ENCODE data around the gene CAVIN1.
"Not testable (repeated sequence)": the region's sequence is repeated elsewhere in the genome, so short reads cannot be mapped to it uniquely, and the experiment has no call there.

The CAVIN1 gene

DNA sequence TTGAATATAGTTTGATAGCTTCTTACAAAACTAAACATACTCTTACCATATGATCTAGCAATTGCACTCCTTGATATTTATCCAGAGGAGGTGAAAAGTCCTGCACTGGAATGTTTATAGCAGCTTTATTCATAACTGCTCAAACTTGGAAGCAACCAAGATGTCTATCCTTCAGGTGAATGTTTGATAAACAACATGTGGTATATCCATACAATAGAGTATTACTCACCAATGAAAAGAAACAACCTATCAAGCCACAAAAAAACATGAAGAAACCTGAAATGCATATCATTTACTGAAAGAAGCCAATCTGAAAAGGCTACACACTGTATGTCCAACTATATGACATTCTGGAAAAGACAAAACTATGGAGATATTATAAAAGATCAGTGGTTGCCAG, 50.9 kb downstream of the CAVIN1 start:
- no peak for DNase-seq

- DNase-seq: not testable (repeated sequence)
These were observed 54.1 kb downstream of the CAVIN1 start for GRCh38 chr17:42368797-42369561.

GRCh38 chr17:42368310-42368709, 54.7 kb downstream of the CAVIN1 start:
- DNase-seq: not testable (repeated sequence)

DNA sequence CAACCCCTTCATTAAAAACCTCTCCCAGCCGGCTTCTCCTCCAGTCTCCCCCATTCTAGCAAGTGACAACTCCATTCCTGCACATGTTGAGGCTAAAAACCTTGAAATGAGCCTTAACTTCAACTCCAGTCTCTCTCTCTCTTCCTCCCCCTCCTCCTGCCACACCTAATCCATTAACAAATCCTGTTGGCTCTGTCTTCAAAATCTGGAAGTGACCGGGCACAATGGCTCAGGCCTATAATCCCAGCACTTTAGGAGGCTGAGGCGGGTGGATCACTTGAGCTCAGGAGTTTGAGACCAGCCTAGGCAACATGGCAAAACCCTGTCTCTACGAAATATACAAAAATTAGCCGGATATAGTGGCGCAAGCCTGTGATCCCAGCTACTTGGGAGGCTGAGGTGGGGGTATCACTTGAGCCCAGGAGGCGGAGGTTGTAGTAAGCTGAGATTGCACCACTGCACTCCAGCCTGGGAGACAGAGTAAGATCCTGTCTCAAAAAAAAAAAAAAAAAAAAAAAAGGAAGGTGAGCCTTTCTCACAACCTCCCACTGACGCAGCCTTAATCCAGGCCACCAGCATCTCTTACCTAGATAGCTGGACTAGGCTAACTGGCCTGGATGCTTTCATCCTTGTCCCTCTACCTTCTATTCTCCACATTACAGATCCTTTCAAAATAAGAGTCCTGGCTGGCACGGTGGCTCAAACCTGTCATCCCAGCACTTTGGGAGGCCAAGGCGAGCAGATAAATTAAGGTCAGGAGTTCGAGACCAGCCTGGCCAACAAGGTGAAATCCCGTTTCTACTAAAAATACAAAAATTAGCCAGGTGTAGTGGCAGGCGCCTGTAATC, 56.7 kb downstream of the CAVIN1 start:
- not testable (repeated sequence) for DNase-seq

DNA sequence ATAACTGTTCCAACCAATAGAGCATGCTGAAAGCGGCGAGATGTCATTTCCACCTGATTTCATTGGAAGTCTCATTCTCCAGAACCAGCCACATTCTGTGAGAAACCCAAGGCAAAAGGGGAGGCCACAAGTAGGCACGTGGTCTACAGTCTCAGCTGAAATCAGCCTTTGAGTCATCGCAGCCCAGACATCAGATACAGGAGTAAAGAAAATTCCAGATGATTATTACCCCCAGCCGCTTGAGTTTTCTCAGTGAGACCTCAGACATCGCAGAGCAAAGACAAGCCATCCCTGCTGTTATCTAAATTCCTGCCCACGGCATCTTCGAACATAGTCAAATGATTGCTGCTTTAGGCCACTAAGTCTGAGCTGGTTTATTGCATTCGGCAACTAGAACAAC, 57.9 kb downstream of the CAVIN1 start:
- DNase-seq: no peak

DNA sequence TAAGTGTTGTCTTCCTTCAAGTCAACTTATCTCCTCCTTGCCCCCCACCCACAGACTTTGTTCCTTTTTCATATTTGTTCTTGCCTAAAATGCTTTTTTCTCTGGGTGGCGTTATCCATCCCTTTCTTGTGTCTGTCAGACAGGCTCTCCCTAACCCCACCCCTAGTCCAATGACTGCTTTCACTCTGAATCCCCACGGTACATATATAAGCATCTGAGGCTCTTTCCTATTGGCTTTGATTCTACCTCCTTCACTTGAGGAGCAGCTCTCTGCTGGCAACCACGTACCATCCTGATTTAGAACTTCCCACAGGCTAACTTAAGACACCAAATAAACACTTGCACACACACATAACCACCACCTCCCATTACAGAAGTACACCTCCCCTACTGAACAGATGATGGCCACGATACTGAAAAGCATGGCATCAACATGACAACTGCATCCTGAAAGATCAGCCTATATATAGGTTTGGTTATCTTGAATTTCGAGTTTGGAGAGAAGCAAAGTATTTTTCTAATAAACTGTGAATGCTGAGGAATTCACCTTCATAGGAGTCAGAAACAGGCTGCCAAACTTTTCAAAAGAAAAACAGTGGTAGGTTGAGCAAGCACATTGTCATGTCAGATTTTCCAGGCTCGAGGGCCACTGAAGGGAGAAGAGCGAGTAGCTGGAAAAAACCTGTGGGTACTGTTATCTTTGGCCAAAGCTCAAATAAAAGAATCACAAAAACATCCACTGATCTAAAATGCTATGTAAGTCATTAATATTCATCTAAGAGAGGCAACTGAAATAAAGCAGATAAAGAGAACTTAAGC, 59.1 kb downstream of the CAVIN1 start:
- no peak for DNase-seq

- no peak for DNase-seq
These were observed 59.8 kb downstream of the CAVIN1 start for GRCh38 chr17:42363231-42363630.

DNA sequence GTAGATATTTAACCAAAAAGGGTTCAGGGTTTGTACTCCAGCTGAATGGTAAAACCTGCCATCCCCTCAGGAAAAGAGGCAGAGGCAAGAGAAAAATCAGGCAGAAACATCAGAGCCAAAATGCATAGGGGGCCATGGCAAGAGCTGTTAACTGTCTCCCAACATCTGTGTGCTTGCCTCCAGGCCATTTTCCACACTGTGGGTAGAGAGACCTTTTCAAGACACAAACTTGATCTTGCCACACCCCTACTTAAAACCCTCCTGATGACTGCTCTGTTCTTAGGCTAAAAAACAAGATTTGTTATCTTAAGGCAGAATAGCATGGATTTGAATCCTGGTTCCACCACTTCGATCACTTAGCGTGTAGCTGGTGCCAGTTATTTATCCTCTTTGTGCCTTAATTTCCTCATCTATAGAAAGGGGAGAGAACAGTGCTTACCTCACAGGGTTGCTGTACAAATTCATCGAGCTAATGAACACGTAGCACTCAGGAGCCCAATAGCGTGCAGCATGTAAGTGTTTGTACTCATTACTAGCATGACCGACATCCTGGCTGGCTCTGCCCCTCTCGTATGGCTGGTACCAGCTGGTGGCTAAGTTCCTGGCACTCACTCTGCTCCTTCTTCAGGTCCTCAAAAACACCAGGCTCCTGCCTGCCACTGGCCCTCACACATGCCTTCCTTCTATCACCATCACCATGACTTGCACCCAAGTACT, 60.7 kb downstream of the CAVIN1 start:
- DNase-seq: no peak

DNA sequence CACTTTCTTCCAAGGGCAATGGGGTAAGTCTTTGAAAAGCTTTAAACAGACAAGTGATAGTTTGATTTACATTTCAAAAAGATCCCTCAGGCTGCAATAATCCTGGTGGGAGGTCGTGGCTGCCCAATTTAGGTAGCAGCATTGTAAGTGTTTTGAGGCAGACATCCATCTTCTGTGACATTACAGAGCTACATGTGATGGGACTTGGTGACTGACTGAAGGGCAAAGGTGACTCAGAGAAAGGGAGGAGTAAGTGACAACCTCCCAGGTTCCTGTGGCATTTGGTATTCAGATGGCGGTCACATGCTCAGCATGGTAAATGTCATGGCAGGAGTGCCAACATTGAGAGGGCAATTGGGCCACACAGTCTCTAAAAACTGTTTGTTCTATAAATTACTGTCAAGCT, 61.3 kb downstream of the CAVIN1 start:
- DNase-seq: no peak

DNA sequence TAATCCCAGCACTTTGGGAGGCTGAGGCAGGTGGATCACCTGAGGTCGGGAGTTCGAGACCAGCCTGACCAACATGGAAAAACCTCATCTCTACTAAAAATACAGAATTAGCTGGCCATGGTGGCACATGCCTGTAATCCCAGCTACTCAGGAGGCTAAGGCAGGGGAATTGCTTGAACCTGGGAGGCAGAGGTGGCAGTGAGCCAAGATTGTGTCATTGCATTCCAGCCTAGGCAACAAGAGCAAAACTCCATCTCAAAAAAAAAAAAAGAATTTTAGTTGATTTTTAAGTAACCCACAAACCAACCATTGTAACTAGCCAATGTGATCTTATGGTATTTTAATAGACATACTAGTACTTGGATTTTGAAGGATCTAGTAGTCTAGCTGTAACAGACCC, 62.7 kb downstream of the CAVIN1 start:
- not testable (repeated sequence) for DNase-seq

GRCh38 chr17:42359133-42359532, 63.9 kb downstream of the CAVIN1 start:
- DNase-seq: no peak

DNA sequence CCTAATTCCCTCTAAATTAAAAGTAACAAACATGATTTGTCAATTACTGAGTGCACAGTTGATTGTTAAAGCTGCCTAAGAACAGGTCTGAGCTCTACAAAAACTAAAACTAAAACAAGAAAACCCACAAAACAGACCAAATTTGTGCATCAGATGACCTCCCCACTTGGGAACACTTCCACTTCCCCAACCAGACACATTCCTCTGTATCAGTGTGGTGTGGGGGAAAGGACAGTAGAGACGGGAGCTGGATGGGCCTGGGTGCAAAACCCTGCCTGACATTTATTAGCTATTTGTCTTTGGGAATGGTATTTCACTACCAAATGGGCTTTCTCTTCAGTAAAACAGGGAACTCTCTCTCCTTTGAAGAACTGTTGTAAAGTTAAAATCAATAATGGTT, 64.6 kb downstream of the CAVIN1 start:
- DNase-seq: no peak

DNA sequence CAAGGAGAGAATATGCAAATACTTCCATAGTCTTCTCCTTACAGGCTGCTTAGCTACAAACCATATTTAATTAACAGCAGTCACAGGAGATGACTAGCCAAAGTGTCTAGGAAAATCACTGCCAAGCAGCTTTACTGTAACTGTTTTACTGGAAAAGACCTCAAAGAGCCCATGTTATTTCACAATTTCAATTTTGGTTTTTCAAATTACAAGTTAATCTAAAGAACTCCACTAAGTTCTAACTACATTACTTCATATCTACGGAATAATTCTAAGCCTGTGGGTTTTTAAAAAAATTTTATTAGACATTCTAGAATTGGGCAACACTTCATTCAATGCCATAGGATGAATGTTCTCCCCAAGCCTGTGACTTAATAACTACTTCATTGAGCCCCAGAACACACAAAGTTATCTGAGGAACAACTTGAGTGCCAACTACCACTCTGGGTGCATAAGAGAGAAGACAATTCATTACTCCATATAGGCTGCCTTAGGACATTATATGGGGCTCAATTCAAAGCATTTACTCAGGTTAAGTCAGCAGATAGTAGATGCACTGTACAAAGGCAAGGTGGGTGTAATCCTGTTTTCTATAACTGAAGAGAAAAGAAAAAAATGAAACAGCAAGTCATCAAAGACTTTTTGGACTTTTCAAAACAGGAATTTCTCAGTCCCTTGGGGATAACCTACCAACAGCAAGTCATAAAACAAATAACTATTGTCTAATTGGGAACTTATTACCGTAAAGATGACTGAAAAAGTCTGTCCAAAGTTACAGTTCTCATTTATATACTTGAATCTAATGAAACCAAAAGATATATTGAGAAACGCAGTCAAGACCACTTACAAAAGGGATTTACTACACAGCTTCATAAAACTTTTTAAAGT, 67.9 kb downstream of the CAVIN1 start:
- DNase-seq: no peak
